Loucy (cell line): ENCODE data around the gene RBM33.
A peak's percentile ranks its signal among the peaks of the same experiment; 100 is the strongest.

ENCODE experiments used
- H2AFZ ChIP-seq: fragments of 200-600 bp; sonication (generic); 2 replicates; pipeline ENCODE4 v1.6.0; 2016; ENCODE audit warnings: antibody characterized with exemption, mild to moderate bottlenecking, low read length, moderate library complexity
- H3F3A ChIP-seq: fragments of 200-600 bp; 2 replicates; pipeline ENCODE4 v1.6.0; 2016; ENCODE audit warnings: antibody characterized with exemption, low read depth, mild to moderate bottlenecking
- H3K27me3 ChIP-seq: fragments of 200-600 bp; sonication (generic); 2 replicates; pipeline ENCODE4 v1.6.1; 2014; ENCODE audit warnings: low read length, mild to moderate bottlenecking; ENCODE audit not compliant: insufficient read depth, poor library complexity, severe bottlenecking
- H3K36me3 ChIP-seq: fragments of 200-600 bp; sonication (generic); 2 replicates; pipeline ENCODE4 v1.6.1; 2016; ENCODE audit warnings: low read length; ENCODE audit not compliant: insufficient read depth
- H3K4me1 ChIP-seq: fragments of 200-600 bp; sonication (generic); 2 replicates; pipeline ENCODE4 v1.5.1; 2014; ENCODE audit warnings: low read length, mild to moderate bottlenecking; ENCODE audit not compliant: insufficient read depth, poor library complexity, severe bottlenecking
- H3K4me2 ChIP-seq: fragments of 200-600 bp; sonication (generic); 2 replicates; pipeline ENCODE4 v1.6.0; 2014; ENCODE audit warnings: antibody characterized with exemption, low read length, low read depth, mild to moderate bottlenecking; ENCODE audit not compliant: poor library complexity, severe bottlenecking
- H3K4me3 ChIP-seq: fragments of 200-600 bp; sonication (generic); 2 replicates; pipeline ENCODE4 v1.5.1; 2014; ENCODE audit warnings: low read length, mild to moderate bottlenecking, mixed read lengths; ENCODE audit not compliant: poor library complexity, severe bottlenecking
- H3K79me2 ChIP-seq: fragments of 200-600 bp; sonication (generic); 2 replicates; pipeline ENCODE4 v1.6.1; 2014; ENCODE audit warnings: low read length; ENCODE audit not compliant: insufficient read depth
- H3K9ac ChIP-seq: fragments of 200-600 bp; sonication (generic); 2 replicates; pipeline ENCODE4 v1.6.0; 2014; ENCODE audit warnings: mild to moderate bottlenecking, low read depth, low read length, moderate library complexity; ENCODE audit not compliant: poor library complexity, severe bottlenecking
- H3K9me2 ChIP-seq: fragments of 200-600 bp; sonication (generic); replicated peaks from 2 replicates; pipeline ENCODE4 v1.6.1; 2016; ENCODE audit warnings: low read depth, low read length, mixed read lengths
- H3K9me3 ChIP-seq: fragments of 200-600 bp; sonication (generic); 2 replicates; pipeline ENCODE4 v1.6.1; 2014; ENCODE audit warnings: mild to moderate bottlenecking, antibody characterized with exemption, low read length, low read depth; ENCODE audit not compliant: insufficient read depth
- H4K20me1 ChIP-seq: fragments of 200-600 bp; sonication (generic); 2 replicates; pipeline ENCODE4 v1.6.0; 2014; ENCODE audit warnings: antibody characterized with exemption, low read length, mild to moderate bottlenecking; ENCODE audit not compliant: insufficient read depth, poor library complexity, severe bottlenecking
- EZH2phosphoT487 ChIP-seq: fragments of 200-600 bp; IDR thresholded peaks from 2 replicates; pipeline ENCODE4 v1.6.1; 2018; ENCODE audit warnings: antibody characterized with exemption, mild to moderate bottlenecking, moderate library complexity, borderline replicate concordance
- TF ChIP-seq, protein P1 (sequence below): fragments of 200-600 bp; sonication (generic); conservative IDR thresholded peaks from 2 replicates; pipeline ENCODE4 v1.5.1; 2014; ENCODE audit warnings: mild to moderate bottlenecking, antibody characterized with exemption, low read length

The RBM33 gene

GRCh38 chr7:155806096-155806871, 161.8 kb downstream of the RBM33 start:
- TF ChIP-seq EZH2phosphoT487, result no peak
- TF ChIP-seq, protein P1, sequence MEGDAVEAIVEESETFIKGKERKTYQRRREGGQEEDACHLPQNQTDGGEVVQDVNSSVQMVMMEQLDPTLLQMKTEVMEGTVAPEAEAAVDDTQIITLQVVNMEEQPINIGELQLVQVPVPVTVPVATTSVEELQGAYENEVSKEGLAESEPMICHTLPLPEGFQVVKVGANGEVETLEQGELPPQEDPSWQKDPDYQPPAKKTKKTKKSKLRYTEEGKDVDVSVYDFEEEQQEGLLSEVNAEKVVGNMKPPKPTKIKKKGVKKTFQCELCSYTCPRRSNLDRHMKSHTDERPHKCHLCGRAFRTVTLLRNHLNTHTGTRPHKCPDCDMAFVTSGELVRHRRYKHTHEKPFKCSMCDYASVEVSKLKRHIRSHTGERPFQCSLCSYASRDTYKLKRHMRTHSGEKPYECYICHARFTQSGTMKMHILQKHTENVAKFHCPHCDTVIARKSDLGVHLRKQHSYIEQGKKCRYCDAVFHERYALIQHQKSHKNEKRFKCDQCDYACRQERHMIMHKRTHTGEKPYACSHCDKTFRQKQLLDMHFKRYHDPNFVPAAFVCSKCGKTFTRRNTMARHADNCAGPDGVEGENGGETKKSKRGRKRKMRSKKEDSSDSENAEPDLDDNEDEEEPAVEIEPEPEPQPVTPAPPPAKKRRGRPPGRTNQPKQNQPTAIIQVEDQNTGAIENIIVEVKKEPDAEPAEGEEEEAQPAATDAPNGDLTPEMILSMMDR, result no peak
- Histone ChIP-seq H3K79me2 (no peaks in the 10 kb centered on the region), H3F3A (no peaks in the 10 kb centered on the region), H3K9ac (no peak overlapping the region), H4K20me1 (no peaks in the 10 kb centered on the region), H3K27me3 (peaks cover 4% of the 10 kb centered on the region), H3K4me1 (peaks cover 12% of the 10 kb centered on the region), H3K36me3 (no peaks in the 10 kb centered on the region), H3K9me3 (no peaks in the 10 kb centered on the region), H3K4me3 (no peak overlapping the region), H3K9me2 (no peaks in the 10 kb centered on the region), H3K4me2 (peak overlapping the region; percentile 91), H2AFZ (no peak overlapping the region; the same call in 1 of the 2 replicates)

DNA sequence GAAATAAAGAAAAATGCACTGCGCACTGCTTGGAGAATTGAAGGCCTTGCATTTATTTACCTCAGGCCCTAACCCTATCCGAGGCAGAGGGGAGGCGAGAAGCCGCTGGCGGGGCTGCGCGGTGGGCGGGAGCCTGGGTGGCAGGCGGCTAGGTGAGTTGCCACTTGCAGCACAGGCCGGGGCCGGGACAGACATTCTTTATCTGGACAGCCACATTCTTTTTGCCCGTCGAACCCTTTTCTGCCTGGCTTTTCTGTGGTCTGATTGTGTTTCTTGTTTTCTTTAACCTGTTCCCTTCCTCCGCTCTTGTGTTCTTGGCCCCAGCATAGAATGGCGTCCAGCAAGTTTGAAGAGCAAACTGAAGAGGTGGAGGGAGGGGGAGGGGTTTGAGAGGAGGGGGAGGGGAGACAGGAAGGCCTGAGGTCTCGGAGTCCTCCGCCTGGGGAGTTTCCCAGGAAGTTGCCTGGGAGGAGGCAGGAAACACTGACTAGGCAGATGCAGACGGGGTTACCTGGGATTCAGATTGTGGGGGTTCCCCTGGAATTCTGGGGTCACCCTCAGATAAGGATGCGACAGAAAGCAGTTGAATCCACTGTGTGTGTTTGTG, 162.7 kb downstream of the RBM33 start:
- H3K4me3 ChIP-seq, result no peak overlapping the region
- peaks cover 12% of the 10 kb centered on the region for H3K4me1 ChIP-seq
- peaks cover 4% of the 10 kb centered on the region for H3K27me3 ChIP-seq

DNA sequence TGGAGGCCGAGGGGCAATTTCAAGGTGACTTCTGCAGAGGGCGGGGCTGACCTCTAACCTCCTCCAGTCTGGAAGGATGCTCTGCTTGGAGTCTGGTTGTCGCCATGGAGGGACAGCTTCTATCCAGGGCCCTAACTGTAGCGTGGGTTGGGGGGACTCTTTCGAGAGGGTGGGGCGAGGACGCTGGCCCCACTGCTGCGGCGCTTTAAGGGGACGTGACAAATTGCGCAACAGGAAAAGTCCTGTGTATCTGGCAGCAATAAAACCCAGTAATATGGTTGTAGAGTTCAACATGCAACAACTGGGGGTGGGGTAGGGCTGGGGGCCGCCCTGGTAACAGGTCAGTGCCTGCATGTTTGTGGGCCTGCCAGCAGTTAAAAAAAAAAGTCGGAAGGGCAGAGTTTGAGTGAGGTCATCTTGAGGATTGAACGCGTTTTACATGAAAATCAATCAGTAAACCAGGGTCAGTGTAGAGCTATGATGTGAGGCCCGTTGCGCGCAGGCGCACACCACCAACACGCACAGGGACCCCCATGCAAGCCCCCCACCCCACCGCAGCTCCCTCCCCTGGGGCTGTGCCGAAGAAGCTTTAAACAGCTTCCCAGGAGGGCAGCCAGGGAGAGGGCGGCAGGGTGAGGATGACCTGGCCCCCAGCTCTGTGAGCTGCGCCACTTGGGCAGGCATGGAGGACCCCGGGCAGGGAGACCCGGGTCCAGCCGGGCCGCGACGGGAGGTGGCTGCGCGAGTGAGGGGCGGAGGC, 163.5 kb downstream of the RBM33 start:
- H3K9ac ChIP-seq, result no peak overlapping the region
- H3K4me2 ChIP-seq, result no peak overlapping the region
- no peak for TF ChIP-seq EZH2phosphoT487
- TF ChIP-seq, protein P1, result no peak

More for the DNA sequence above, 162.7 kb downstream of the RBM33 start:
- H3F3A ChIP-seq, result no peaks in the 10 kb centered on the region
- H3K79me2 ChIP-seq, result no peaks in the 10 kb centered on the region
- no peaks in the 10 kb centered on the region for H3K9me2 ChIP-seq
- no peaks in the 10 kb centered on the region for H3K9me3 ChIP-seq
- no peak overlapping the region for H2AFZ ChIP-seq
- H3K9ac ChIP-seq, result no peak overlapping the region
- H4K20me1 ChIP-seq, result no peaks in the 10 kb centered on the region
- H3K36me3 ChIP-seq, result no peaks in the 10 kb centered on the region
- TF ChIP-seq, protein P1, result no peak
- no peak for TF ChIP-seq EZH2phosphoT487
- H3K4me2 ChIP-seq, result no peak overlapping the region

More for the DNA sequence above, 163.5 kb downstream of the RBM33 start:
- H3K4me1 ChIP-seq, result peaks cover 12% of the 10 kb centered on the region
- H4K20me1 ChIP-seq, result no peaks in the 10 kb centered on the region
- H3K36me3 ChIP-seq, result no peaks in the 10 kb centered on the region
- no peaks in the 10 kb centered on the region for H3K9me3 ChIP-seq
- H3K27me3 ChIP-seq, result peaks cover 4% of the 10 kb centered on the region
- no peak overlapping the region for H2AFZ ChIP-seq
- H3K79me2 ChIP-seq, result no peaks in the 10 kb centered on the region
- no peaks in the 10 kb centered on the region for H3K9me2 ChIP-seq
- H3K4me3 ChIP-seq, result no peak overlapping the region
- no peaks in the 10 kb centered on the region for H3F3A ChIP-seq
